ENCODE data around the gene SIL1. TPM values are rescaled to one million over a fixed set of nuclear protein-coding genes. Genes with fewer than 3 reads are reported as not detected.

SIL1 gene
- total and polyA plus RNA-seq, 2 of the 8 experiments (the other 6 are each of a cell fraction or from before 2014, with no cell fraction given): 8.3 to 12.8 TPM

DNA sequence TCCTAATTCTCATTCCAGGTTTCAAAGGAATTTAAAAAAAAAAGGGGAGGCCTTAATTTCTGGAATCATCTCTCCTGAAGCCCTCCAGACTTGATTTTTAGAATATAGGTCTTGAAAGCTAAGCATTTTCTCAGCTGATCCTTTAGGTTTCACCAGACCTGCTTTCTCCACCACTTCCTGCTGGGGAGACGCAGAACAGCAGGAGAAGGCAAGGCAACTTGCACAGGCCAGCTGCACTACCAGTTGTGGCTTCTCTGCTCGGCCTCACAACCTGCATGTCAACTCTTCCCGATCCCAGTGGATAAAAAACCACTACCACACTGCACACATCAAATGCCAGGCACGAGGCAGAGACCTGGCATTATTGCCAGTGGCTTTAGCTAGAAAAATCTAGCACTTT lies 119.8 kb downstream of the SIL1 start:
- Histone ChIP-seq H4K8ac (ENCODE audit: extremely low read depth, insufficient read depth, low read length) (no peak overlapping the region), H3K14ac (ENCODE audit: insufficient read length) (no peak overlapping the region), H2BK12ac (ENCODE audit: low read depth, low read length) (no peak overlapping the region; the same call in 1 of the 2 replicates), H3K56ac (replicated peaks; ENCODE audit: insufficient read length, low read depth, low read length) (no peak overlapping the region), H3K4me1 (replicated peaks in 1 of 4; ENCODE audit: control insufficient read depth in 3 of 4, insufficient read depth in 4 of 4, low read length in 3 of 4) (peaks cover 0 to 2% (median 0%) of the 10 kb centered on the region in 4 experiments; a peak in 1 of 7 replicates), H3K79me1 (ENCODE audit: low read depth, low read length) (no peaks in the 10 kb centered on the region), H2BK5ac (ENCODE audit: low read depth, low read length) (no peak overlapping the region), H3K4me2 (ENCODE audit: insufficient read depth in 1 of 2, low read depth in 2 of 2, low read length in 2 of 2) (no peak overlapping the region), H4K20me1 (replicated peaks in 1 of 2; ENCODE audit: control insufficient read depth in 1 of 2, insufficient read depth in 2 of 2, low read length in 2 of 2) (no peaks in the 10 kb centered on the region), H3K36me3 (ENCODE audit: control insufficient read depth in 2 of 4, insufficient read depth in 4 of 4, low read length in 3 of 4) (no peaks in the 10 kb centered on the region), H3K9me3 (ENCODE audit: insufficient read depth in 2 of 2, low read depth in 1 of 2, low read length in 1 of 2) (no peaks in the 10 kb centered on the region), H2AK5ac (ENCODE audit: low read depth, low read length) (no peak overlapping the region), H3K23ac (ENCODE audit: insufficient read length) (no peak overlapping the region), H3K27me3 (replicated peaks in 1 of 4; ENCODE audit: control insufficient read depth in 3 of 4, extremely low read depth in 1 of 4, insufficient read depth in 3 of 4, low read length in 3 of 4) (no peaks in the 10 kb centered on the region), H2BK20ac (ENCODE audit: low read length) (no peak overlapping the region), H3K79me2 (ENCODE audit: control insufficient read depth in 1 of 2, insufficient read depth in 2 of 2, low read length in 2 of 2) (no peaks in the 10 kb centered on the region), H2BK15ac (ENCODE audit: low read length) (no peak overlapping the region), H4K5ac (ENCODE audit: insufficient read length, low read depth, low read length) (no peak overlapping the region), H3K18ac (ENCODE audit: extremely low read depth, low read length) (no peak overlapping the region; the same call in 1 of the 2 replicates), H3K9ac (replicated peaks in 1 of 4; ENCODE audit: extremely low read depth in 1 of 4, low read depth in 3 of 4, low read length in 3 of 4) (no peak overlapping the region), H4K91ac (replicated peaks; ENCODE audit: insufficient read length, low read length) (no peak overlapping the region), H3K27ac (ENCODE audit: low read depth, low read length) (no peak overlapping the region), H2BK120ac (replicated peaks; ENCODE audit: low read depth, low read length) (no peak overlapping the region), H3K23me2 (ENCODE audit: low read depth, low read length) (no peaks in the 10 kb centered on the region), H3K4ac (replicated peaks; ENCODE audit: insufficient read length, low read depth, low read length) (no peak overlapping the region), H2AFZ (ENCODE audit: low read length) (no peak overlapping the region), H3K4me3 (ENCODE audit: extremely low read depth in 1 of 4, insufficient read depth in 2 of 4, low read depth in 3 of 4, low read length in 4 of 4) (no peak overlapping the region)
- ChIA-PET CTCF (ENCODE audit: partially characterized antibody) (interaction anchor here (0.7 to 2.8 kb wide), 6 partner anchors 9 to 1137 kb away, joined by 3 to 8 read pairs (median 4); no protein-coding TSS in a partner anchor), POLR2A (ENCODE audit: partially characterized antibody) (no interaction called here)
- FAIRE-seq (no peak), DNase-seq (ENCODE audit: low read depth in 1 of 2, low spot score in 2 of 2) (no peak)
- WGBS, 2 experiments (ENCODE audit: extremely low coverage in 1 of 2, insufficient coverage in 1 of 2, insufficient read length in 1 of 2, insufficient replicate concordance in 2 of 2, low coverage in 1 of 2, low lambda C conversion rate in 2 of 2, missing lambda C conversion rate in 1 of 2): 93% methylated on average over 4 of the region's 4 CpGs; no CpG with 5 or more reads in 1 of the 2 experiments
- no peak for TF ChIP-seq NANOG (IDR thresholded peaks at IDR 0.05; ENCODE audit: insufficient read depth, low read depth, low read length, poor library complexity, severe bottlenecking)
- no peak for TF ChIP-seq TBP (IDR thresholded peaks at IDR 0.05; ENCODE audit: low read depth, low read length)
- TF ChIP-seq SIRT6 (IDR thresholded peaks at IDR 0.05; ENCODE audit: low read length): no peak
- peak in 1 of 2 experiments; percentile 12; a peak in 1 of 4 replicates for TF ChIP-seq RAD21 (IDR thresholded peaks at IDR 0.05 in 1 of 2, conservative IDR thresholded peaks at IDR 0.05 in 1 of 2; ENCODE audit: low read depth in 2 of 2, low read length in 2 of 2)
- no peak for TF ChIP-seq YY1 (IDR thresholded peaks at IDR 0.05; ENCODE audit: low read depth, low read length)
